Motor neuron (in vitro differentiated cells): ENCODE data around the gene FGD6. TPM values are rescaled to one million over a fixed set of nuclear protein-coding genes. Genes with fewer than 3 reads are reported as not detected.
A peak's percentile ranks its signal among the peaks of the same experiment; 100 is the strongest.
"Not testable (repeated sequence)": the region's sequence is repeated elsewhere in the genome, so short reads cannot be mapped to it uniquely, and the experiment has no call there.

Source experiments
- ATAC-seq, 8 experiments: fragments of 200-7000 bp; cut with Tn5 transposase; replicated peaks in 6 of 8; 2 replicates each; pipeline ENCODE4 v1.8.0; 2021; ENCODE audit warnings: mild to moderate bottlenecking in 8 of 8, moderate library complexity in 8 of 8
- H3K27ac ChIP-seq, 2 donors: fragments of 250-450 bp; sonication (Bioruptor Pico); 2 replicates each; pipeline ENCODE4 v1.9.0; 2021; ENCODE audit warnings: antibody characterized with exemption in 2 of 2, mild to moderate bottlenecking in 2 of 2, moderate library complexity in 1 of 2
- H3K4me1 ChIP-seq, 2 donors: fragments of 250-450 bp; sonication (Bioruptor Pico); replicated peaks in 1 of 2; 2 replicates each; pipeline ENCODE4 v1.6.1; 2021; ENCODE audit warnings: antibody characterized with exemption in 2 of 2, mild to moderate bottlenecking in 2 of 2, moderate library complexity in 1 of 2
- H3K4me3 ChIP-seq, 5 donors: fragments of 250-450 bp; sonication (Bioruptor Pico); 2 replicates each; pipeline ENCODE4 v1.9.0; 2021; ENCODE audit warnings: antibody characterized with exemption in 5 of 5, mild to moderate bottlenecking in 5 of 5, moderate library complexity in 4 of 5
- WGBS, 10 experiments: fragments of 450-650 bp; shearing (Covaris generic); methylation state at CpG; one replicate each; pipeline ENCODE4 v1.0.0; 2022; 5-methylcytosine and 5-hydroxymethylcytosine counted together
- in situ Hi-C, 9 experiments: fragments of 400-800 bp; cut with MboI; loops; one replicate each; pipeline ENCODE4 v1.15.0; 2021; ENCODE audit warnings: low sequenced_read_pairs in 9 of 9, low pct_unique_long_range_greater_than_20kb in 2 of 9; ENCODE audit not compliant: unreplicated experiment in 9 of 9
- total RNA-seq, 8 experiments: library from RNA; unstranded; fragments of 300-600 nt; gene quantifications; 2 replicates each; pipeline versions ENCODE4 v1.2.3 to v1.2.4, GENCODE V29; 2022

FGD6 gene
- total RNA-seq, 8 experiments from 2014 or later, result 5.0 to 63.9 (median 18.1) TPM

DNA sequence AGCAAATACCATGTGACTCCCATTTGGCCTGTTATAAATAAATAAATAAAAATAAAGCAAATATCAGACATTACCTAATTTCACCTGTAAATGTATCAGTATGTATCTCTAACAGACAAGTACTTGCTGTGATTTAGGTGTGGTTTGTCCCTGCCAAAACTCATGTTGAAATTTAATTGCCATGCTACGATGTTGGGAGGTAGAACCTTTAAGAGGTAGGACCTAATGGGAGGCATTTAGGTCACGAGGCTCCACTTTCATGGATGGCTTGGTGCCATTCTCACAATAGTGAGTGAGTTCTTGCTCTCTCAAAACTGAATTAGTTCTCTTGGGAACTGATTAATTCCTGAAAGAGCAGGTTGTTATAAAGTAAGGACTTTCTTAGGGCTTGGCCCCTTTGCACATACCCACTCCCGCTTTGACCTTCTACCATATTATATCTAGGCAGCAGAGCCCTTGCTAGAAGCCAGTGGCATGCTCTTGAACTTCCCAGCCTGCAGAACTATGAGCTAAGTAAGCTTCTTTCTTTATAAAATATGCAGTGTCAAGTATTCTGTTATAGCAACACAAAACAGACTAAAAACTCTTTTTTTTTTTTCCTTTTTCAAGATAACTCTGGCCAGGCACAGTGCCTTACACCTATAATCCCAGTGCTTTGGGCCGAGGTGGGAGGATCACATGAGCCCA is 26.4 kb upstream of the FGD6 start:
- no peak overlapping the region for H3K4me3 ChIP-seq
- no peak for ATAC-seq
- in situ Hi-C loops, result no loop called here
- H3K4me1 ChIP-seq, result no peaks in the 10 kb centered on the region
- no peak overlapping the region for H3K27ac ChIP-seq
- WGBS, 10 experiments, result 83 to 100% (median 100%) methylated on average over 1 to 4 of the region's 4 CpGs

DNA sequence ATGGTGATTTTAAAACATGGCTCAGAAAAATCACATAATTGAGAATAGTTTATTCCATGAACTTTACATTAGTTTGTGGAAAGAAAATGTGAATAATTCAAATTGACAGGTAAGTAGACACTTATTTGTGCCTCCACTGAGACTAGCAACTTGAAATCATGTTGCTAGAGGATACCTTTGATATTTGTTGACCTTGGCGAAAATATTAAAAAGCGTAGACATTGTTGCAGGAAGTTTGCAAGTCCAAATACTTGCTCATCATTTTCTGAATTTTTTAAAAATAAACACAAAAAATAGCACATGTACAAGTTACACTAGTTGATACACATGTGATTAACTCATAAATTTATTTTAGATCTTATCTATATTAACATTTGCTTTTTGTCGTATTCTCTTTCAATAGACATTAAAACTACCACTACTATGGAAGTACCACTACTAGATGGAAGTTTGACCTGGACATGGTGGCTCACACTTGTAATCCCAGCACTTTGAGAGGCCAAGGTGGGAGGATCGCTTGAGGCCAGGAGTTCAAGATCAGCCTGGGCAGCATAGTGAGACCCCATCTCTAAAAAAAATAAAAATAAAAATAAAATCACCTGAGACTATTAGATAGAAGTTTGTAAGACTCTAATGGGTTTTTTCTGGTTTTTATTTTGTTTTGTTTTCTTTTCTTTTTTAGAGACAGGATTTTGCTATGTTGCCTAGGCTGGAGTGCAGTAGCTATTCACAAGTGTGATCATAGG is 24.7 kb upstream of the FGD6 start:
- WGBS, 10 experiments, result 75 to 100% (median 96%) methylated on average over 1 to 4 of the region's 4 CpGs
- H3K27ac ChIP-seq, result no peak overlapping the region
- ATAC-seq, result no peak
- no peak overlapping the region for H3K4me3 ChIP-seq
- H3K4me1 ChIP-seq, result no peaks in the 10 kb centered on the region
- in situ Hi-C loops, result no loop called here

DNA sequence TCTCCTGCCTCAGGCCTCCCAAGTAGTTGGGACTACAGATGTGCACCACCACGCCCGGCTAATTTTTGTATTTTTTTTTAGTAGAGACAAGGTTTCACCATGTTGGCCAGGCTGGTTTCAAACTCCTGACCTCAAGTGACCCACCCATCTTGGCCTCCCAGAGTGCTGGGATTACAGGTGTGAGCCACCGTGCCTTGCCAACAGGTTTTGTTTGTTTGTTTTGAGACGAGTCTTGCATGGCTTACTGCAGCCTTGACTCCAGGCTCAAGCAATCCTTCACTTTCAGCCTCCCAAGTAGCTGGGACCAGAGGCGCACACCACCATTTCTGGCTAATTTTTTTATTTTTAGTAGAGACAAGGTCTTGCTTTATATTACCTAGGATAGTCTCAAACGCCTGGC is 23.9 kb upstream of the FGD6 start:
- 88 to 100% (median 100%) methylated on average over 1 to 6 of the region's 6 CpGs; no CpG with 5 or more reads in 1 of the 10 experiments for WGBS, 10 experiments
- H3K27ac ChIP-seq, H3K4me1 ChIP-seq, in situ Hi-C loops, H3K4me3 ChIP-seq, ATAC-seq: not testable (repeated sequence)

DNA sequence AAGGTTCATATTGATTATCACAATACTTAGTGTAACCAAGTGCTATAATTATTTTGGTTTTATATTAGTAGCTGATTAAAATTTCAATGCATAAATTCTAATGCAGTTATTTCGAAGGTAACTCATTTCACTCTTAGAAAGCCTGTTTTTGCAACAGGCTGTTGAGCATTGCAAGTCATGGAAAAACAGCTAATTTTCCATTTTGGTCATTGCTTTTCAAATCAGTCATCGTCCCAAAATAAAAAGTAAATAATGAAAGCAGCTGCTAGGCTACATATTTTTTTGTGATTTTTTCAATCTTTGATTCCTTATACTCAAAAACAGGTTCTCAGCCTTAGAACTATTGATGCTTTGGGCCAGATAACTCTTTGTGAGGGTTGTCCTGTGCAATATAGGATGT is 23.3 kb upstream of the FGD6 start:
- ATAC-seq, result no peak
- WGBS, 10 experiments, result 20 to 100% (median 87%) methylated on average over 1 to 2 of the region's 2 CpGs

DNA sequence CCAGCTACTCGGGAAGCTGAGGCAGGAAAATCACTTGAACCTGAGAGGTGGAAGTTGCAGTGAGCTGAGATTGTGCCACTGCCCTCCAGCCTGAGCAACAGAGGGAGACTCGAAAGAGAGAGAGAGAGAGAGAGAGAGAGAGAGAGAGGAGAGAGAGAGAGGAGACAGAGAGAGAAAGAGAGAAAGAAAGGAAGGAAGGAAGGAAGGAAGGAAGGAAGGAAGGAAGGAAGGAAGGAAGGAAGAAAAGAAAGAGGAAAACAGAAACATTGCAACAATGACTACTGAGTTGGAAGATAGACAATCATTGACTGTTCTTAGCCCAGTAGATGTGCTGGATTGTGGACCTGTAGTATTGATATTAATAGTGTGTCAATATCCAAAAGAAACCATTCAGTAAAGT is 22.6 kb upstream of the FGD6 start:
- H3K27ac ChIP-seq, ATAC-seq, in situ Hi-C loops, H3K4me1 ChIP-seq, H3K4me3 ChIP-seq: not testable (repeated sequence)
- 40 to 100% (median 83%) methylated on average over 1 to 2 of the region's 2 CpGs; no CpG with 5 or more reads in 6 of the 10 experiments for WGBS, 10 experiments

More for the DNA sequence above, 23.3 kb upstream of the FGD6 start:
- Histone ChIP-seq H3K4me3 (no peak overlapping the region), H3K27ac (no peak overlapping the region), H3K4me1 (no peaks in the 10 kb centered on the region)
- in situ Hi-C loops, result no loop called here

DNA sequence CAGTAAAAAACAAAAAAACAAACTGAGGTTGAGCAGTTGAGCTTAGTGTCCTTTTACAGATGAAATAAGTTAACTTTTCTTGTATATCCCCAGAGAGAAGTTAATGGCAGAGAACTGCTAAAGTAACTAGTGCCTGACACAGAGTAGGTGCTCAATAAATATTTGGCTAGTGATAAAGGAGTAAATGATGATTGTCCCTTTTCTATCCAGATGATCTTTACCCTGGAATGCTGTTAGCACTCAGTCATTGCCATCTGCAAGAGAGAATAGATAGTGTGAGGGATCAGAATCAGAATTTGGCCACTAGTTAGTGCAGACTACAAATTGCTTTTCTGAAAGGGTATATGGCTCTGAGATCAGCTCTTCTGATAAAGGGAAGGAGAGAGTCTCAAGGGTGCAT is 21.9 kb upstream of the FGD6 start:
- no peak for ATAC-seq
- H3K4me1 ChIP-seq, result no peaks in the 10 kb centered on the region
- in situ Hi-C loops, result no loop called here
- no peak overlapping the region for H3K4me3 ChIP-seq
- no peak overlapping the region for H3K27ac ChIP-seq

DNA sequence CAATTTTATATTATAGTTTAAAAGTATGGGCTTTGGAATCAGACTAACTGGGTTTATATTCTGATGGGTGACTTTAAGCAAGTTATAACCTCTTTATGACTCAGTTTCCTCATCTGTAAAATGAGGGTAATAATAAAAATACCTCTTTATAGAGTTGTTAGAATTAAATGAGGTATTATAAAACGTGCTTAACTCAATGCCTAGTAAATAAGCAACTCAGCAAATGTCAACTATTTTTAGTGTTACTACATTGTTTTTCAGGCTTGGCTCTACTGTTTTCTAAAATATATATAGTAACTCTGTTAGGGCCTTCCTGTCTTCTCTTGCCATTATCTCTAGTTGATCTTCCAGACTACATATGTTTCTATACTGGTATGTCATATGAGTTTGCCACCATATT is 20.9 kb upstream of the FGD6 start:
- no peaks in the 10 kb centered on the region for H3K4me1 ChIP-seq
- WGBS, 10 experiments, result 50 to 100% (median 100%) methylated on average over 1 of the region's 1 CpG; no CpG with 5 or more reads in 1 of the 10 experiments
- in situ Hi-C loops, result no loop called here
- H3K27ac ChIP-seq, result no peak overlapping the region
- no peak for ATAC-seq
- H3K4me3 ChIP-seq, result no peak overlapping the region

DNA sequence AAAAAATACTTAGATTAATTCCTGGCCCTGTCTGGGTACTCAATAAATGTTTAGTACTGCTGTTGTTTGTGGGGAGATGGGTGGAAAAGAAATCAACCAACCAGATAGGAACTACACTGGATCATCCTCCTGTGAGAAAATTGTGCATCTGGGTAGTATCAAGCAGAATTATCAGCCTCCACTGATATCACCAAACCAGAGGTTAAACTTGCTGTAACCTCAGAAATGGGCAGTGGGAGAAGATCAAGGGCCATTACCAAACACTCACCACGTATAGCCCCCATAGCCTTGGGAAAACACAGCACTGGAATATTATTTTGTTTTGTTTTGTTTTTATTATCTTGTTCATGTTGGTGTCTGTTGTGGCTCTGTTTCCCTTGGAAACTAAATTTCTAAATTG is 20.0 kb upstream of the FGD6 start:
- H3K4me1 ChIP-seq, result no peaks in the 10 kb centered on the region
- no peak for ATAC-seq
- H3K27ac ChIP-seq, result no peak overlapping the region
- in situ Hi-C loops, result no loop called here
- H3K4me3 ChIP-seq, result no peak overlapping the region
- 80 to 83% methylated on average over 1 of the region's 1 CpG; no CpG with 5 or more reads in 8 of the 10 experiments for WGBS, 10 experiments

DNA sequence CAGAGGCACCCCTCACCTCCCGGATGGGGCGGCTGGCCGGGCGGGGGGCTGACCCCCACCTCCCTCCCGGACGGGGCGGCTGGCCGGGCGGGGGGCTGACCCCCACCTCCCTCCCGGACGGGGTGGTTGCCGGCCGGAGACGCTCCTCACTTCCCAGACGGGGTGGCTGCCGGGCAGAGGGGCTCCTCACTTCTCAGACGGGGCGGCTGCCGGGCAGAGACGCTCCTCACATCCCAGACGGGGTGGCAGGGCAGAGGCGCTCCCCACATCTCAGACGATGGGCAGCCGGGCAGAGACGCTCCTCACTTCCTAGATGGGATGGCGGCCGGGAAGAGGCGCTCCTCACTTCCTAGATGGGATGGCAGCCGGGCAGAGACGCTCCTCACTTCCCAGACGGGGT is 18.4 kb upstream of the FGD6 start:
- H3K27ac ChIP-seq, ATAC-seq, H3K4me3 ChIP-seq, H3K4me1 ChIP-seq, in situ Hi-C loops: not testable (repeated sequence)
- WGBS, 10 experiments, result no CpG with 5 or more reads among the region's 31 CpGs

DNA sequence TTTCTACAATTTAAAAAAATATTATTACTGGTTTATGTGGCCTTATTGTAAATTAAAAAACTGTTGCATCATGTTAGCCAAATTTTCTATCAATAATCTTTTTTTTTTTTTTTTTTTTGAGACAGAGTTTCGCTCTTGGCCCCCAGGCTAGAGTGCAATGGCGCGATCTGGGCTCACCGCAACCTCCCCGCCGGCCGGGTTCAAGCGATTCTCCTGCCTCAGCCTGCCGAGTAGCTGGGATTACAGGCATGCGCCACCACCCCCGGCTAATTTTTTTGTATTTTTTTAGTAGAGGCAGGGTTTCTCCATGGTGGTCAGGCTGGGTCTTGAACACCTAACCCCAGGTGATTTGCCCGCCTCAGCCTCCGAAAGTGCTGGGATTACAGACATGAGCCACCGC is 16.9 kb upstream of the FGD6 start:
- ATAC-seq, in situ Hi-C loops, H3K4me1 ChIP-seq, H3K4me3 ChIP-seq, H3K27ac ChIP-seq: not testable (repeated sequence)
- WGBS, 10 experiments, result 83 to 100% (median 98%) methylated on average over 1 to 14 of the region's 14 CpGs

DNA sequence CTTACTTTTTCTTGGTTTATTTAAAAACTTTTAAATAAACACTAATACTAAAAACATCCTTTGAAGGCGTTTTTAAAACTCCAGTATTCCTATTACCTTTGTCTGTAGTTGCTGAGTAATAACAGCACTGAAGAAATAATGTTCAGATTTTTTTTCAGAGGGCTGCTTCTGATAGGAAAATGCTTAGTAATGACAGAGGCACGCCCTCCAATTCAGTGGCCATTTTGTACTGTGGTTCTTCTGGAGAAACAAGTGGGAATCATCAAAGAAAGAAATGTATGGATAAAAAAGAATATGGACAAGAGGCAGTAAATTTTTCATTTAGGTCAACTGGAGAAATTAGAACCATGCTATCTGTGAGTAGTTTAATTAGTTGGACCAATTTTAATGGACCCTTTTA is 13.9 kb upstream of the FGD6 start:
- peak in 2 of 8 experiments; percentile 21 to 41 for ATAC-seq
- Histone ChIP-seq H3K4me1 (peaks cover 0 to 2% of the 10 kb centered on the region in 2 donors), H3K4me3 (no peak overlapping the region), H3K27ac (no peak overlapping the region)
- in situ Hi-C loops, result no loop called here
- 38 to 89% (median 79%) methylated on average over 1 to 2 of the region's 2 CpGs for WGBS, 10 experiments

DNA sequence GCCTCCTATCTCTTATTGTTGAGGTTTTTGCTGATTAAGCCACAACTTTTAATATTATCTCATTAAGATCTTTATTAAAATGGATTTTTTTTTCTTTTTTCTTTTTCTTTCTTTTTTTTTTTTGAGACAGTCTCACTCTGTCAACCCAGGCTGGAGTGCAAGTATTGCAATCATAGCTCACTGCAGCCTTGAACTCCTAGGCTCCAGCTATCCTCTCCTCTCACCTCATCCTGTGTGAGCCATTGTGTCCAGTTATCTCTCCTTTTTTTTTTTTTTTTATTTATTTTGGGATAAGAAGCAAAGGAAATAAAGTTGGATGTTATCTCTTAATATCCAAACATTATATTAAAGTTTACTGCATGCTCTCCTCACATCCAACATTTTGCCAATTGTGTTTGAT is 13.0 kb upstream of the FGD6 start:
- H3K4me3 ChIP-seq, result no peak overlapping the region
- ATAC-seq, result no peak
- in situ Hi-C loops, result no loop called here
- peaks cover 0 to 2% of the 10 kb centered on the region in 2 donors for H3K4me1 ChIP-seq
- no peak overlapping the region for H3K27ac ChIP-seq

DNA sequence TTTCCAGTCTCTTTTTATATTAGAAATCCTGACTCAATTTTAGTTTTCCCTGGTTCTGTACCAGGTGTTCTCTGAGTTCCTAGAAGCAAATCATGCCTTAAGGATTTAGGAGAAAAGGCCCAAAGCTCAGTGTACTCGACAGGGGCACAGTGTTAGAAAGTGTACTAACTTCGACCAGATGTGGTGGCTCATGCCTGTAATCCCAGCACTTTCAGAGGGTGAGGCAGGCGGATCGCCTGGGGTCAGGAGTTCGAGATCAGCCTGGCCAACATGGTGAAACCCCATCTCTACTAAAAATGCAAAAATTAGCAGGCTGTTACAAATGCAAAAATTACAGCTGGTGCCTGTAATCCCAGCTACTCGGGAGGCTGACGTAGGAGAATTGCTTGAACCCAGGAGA is 12.4 kb upstream of the FGD6 start:
- WGBS, 10 experiments, result 40 to 86% (median 76%) methylated on average over 1 to 6 of the region's 7 CpGs; no CpG with 5 or more reads in 5 of the 10 experiments
- no peak overlapping the region for H3K4me3 ChIP-seq
- H3K27ac ChIP-seq, result no peak overlapping the region
- ATAC-seq, result peak in 3 of 8 experiments; percentile 75 to 81 (median 80)
- in situ Hi-C loops, result no loop called here
- peaks cover 0 to 2% of the 10 kb centered on the region in 2 donors for H3K4me1 ChIP-seq

DNA sequence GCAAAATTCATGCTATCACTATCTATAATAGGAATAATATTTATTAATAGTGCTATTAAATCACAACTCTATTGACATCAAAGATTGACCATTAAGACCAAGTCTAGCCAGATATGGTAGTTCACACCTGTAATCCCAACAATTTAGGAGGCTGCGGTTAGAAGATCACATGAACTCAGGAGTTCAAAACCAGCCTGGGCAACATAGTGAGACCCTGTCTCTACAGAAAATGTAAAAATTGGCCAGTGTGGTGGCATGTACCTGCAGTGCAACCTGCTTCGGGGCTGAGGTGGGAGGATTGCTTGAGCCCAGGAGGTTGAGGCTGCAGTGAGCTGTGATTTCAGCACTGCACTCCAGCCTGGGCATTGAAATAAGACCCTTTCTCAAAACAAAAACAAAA is 11.3 kb upstream of the FGD6 start:
- 80 to 100% (median 97%) methylated on average over 1 to 2 of the region's 2 CpGs; no CpG with 5 or more reads in 2 of the 10 experiments for WGBS, 10 experiments
- Histone ChIP-seq H3K27ac (no peak overlapping the region), H3K4me1 (peaks cover 0 to 2% of the 10 kb centered on the region in 2 donors), H3K4me3 (no peak overlapping the region)
- in situ Hi-C loops, result no loop called here
- no peak for ATAC-seq
